B cell (primary cell): ENCODE data around the gene ALDH1A1. TPM values are rescaled to one million over a fixed set of nuclear protein-coding genes. Genes with fewer than 3 reads are reported as not detected.

ENCODE experiments used
- ATAC-seq: fragments of 200-7000 bp; cut with Tn5 transposase; one replicate; pipeline ENCODE4 v1.10.0; 2021; ENCODE audit warnings: low read depth, mild to moderate bottlenecking, moderate number of reproducible peaks, moderate library complexity
- CTCF ChIA-PET: fragments of 350-600 bp; sonication (Branson Sonifier 250); formaldehyde crosslinking; loops from one replicate; lab custom pipeline; 2021; ENCODE audit warnings: antibody characterized with exemption, inconsistent platforms; lab: Charles Lee
- POLR2A ChIA-PET: fragments of 350-600 bp; sonication (Branson Sonifier 250); formaldehyde crosslinking; loops from one replicate; lab custom pipeline; 2021; ENCODE audit warnings: antibody characterized with exemption; lab: Charles Lee
- DNase-seq: peaks from one replicate; pipeline ENCODE4 v3.0.0; 2013
- H2AFZ ChIP-seq: 2 replicates; pipeline ENCODE4 v1.6.1; 2012; ENCODE audit warnings: mild to moderate bottlenecking, low read depth, low read length; ENCODE audit not compliant: insufficient read depth, poor library complexity, severe bottlenecking
- H3K27ac ChIP-seq, 2 donors: 1 replicate in 1 of 2; 2 replicates in 1 of 2; pipeline ENCODE4 v1.5.1; 2012 to 2013; ENCODE audit warnings: low read length in 2 of 2, mild to moderate bottlenecking in 2 of 2, moderate library complexity in 1 of 2
- H3K27me3 ChIP-seq, 4 experiments: fragments of 200-600 bp in 1 of 4; sonication (generic) in 1 of 4; replicated peaks in 1 of 4; 1 replicate in 2 of 4; 2 replicates in 2 of 4; pipeline versions ENCODE4 v1.6.1 to v1.7.0; 2013 to 2016; ENCODE audit warnings: low read length in 3 of 4, mild to moderate bottlenecking in 2 of 4, mixed read lengths in 1 of 4, moderate library complexity in 1 of 4; ENCODE audit not compliant: insufficient read depth in 4 of 4, control insufficient read depth in 3 of 4; ENCODE audit errors: control extremely low read depth in 1 of 4
- H3K36me3 ChIP-seq, 2 experiments: replicated peaks in 1 of 2; 1 replicate in 1 of 2; 2 replicates in 1 of 2; pipeline versions ENCODE4 v1.6.1 to v1.7.1; 2013; ENCODE audit warnings: low read length in 1 of 2; ENCODE audit not compliant: insufficient read depth in 2 of 2, control insufficient read depth in 1 of 2; ENCODE audit errors: control extremely low read depth in 1 of 2, extremely low read depth in 1 of 2
- H3K4me1 ChIP-seq, 2 donors: fragments of 200-600 bp in 1 of 2; sonication (generic) in 1 of 2; 1 replicate in 1 of 2; 2 replicates in 1 of 2; pipeline versions ENCODE4 v1.5.1 to v1.6.1; 2013 to 2017; ENCODE audit warnings: low read length in 2 of 2; ENCODE audit not compliant: control insufficient read depth in 2 of 2, insufficient read depth in 2 of 2
- H3K4me2 ChIP-seq: replicated peaks from 2 replicates; pipeline ENCODE3; 2012; ENCODE audit warnings: mild to moderate bottlenecking, low read depth, low read length; ENCODE audit not compliant: poor library complexity, severe bottlenecking
- H3K4me3 ChIP-seq, 5 experiments: fragments of 200-600 bp in 1 of 5; sonication (generic) in 1 of 5; 1 replicate in 3 of 5; 2 replicates in 2 of 5; pipeline versions ENCODE4 v1.5.1 to v1.7.0; 2011 to 2016; ENCODE audit warnings: low read length in 4 of 5, mild to moderate bottlenecking in 4 of 5, low read depth in 2 of 5, control low read depth in 1 of 5, moderate library complexity in 1 of 5; ENCODE audit not compliant: insufficient read depth in 1 of 5; ENCODE audit errors: control extremely low read depth in 1 of 5, extremely low read depth in 1 of 5
- H3K79me2 ChIP-seq: fragments of 200-600 bp; sonication (generic); one replicate; pipeline ENCODE4 v1.6.0; 2016; ENCODE audit warnings: low read length; ENCODE audit not compliant: control insufficient read depth, insufficient read depth
- H3K9ac ChIP-seq: fragments of 200-600 bp; sonication (generic); 2 replicates; pipeline ENCODE4 v1.6.1; 2017; ENCODE audit warnings: mild to moderate bottlenecking, low read length, moderate library complexity
- H3K9me3 ChIP-seq, 3 donors: one replicate each; pipeline versions ENCODE4 v1.6.1 to v1.7.1; 2013; ENCODE audit warnings: low read length in 2 of 3; ENCODE audit not compliant: control insufficient read depth in 2 of 3, insufficient read depth in 1 of 3; ENCODE audit errors: control extremely low read depth in 1 of 3
- H4K20me1 ChIP-seq: 2 replicates; pipeline ENCODE4 v1.6.0; 2012; ENCODE audit warnings: mild to moderate bottlenecking, low read length; ENCODE audit not compliant: insufficient read depth, control insufficient read depth, poor library complexity, severe bottlenecking
- H3K27ac Mint-ChIP-seq: one replicate; pipeline ENCODE4 v1.8.0; 2021; ENCODE audit warnings: mixed read lengths
- H3K27me3 Mint-ChIP-seq: one replicate; pipeline ENCODE4 v1.8.0; 2021; ENCODE audit warnings: mixed read lengths
- H3K4me1 Mint-ChIP-seq: one replicate; pipeline ENCODE4 v1.8.0; 2021; ENCODE audit warnings: mixed read lengths
- H3K4me3 Mint-ChIP-seq: one replicate; pipeline ENCODE4 v1.8.0; 2021; ENCODE audit warnings: mixed read lengths
- H3K9me3 Mint-ChIP-seq: one replicate; pipeline ENCODE4 v1.8.0; 2022; ENCODE audit warnings: mixed read lengths; ENCODE audit not compliant: insufficient read depth
- EZH2 ChIP-seq: IDR thresholded peaks from 2 replicates; pipeline ENCODE4 v1.6.1; 2012; ENCODE audit warnings: borderline replicate concordance, low read depth, mild to moderate bottlenecking, moderate library complexity, low read length; ENCODE audit not compliant: insufficient read depth, poor library complexity, severe bottlenecking
- WGBS: methylation state at CpG from one replicate; pipeline ENCODE4 v1.1.5; 2013; ENCODE audit warnings: missing lambda C conversion rate; ENCODE audit not compliant: insufficient coverage; 5-methylcytosine and 5-hydroxymethylcytosine counted together
- intact Hi-C: fragments of 100-400 bp; cut with micrococcal nuclease; formaldehyde crosslinking; loops from one replicate; pipeline ENCODE4 v1.10.0; 2022
- polyA plus RNA-seq: library from polyadenylated mRNA; depleted of rRNA; stranded (reverse); fragments of >200 nt; gene quantifications from 2 replicates; pipeline ENCODE4 v1.2.3, GENCODE V29; 2012
- total RNA-seq, 2 donors: library from RNA; stranded (reverse); fragments of 120-200 nt in 1 of 2; gene quantifications; 1 replicate in 1 of 2; 2 replicates in 1 of 2; pipeline versions ENCODE4 v1.2.3 to v1.2.4, GENCODE V29; 2013 to 2022
- TF ChIP-seq, protein P1 (sequence below): fragments of 200-600 bp; IDR thresholded peaks from one replicate; pipeline ENCODE4 v1.8.0; 2022; ENCODE audit warnings: antibody characterized with exemption, mild to moderate bottlenecking

Gene ALDH1A1
- total and polyA plus RNA-seq, 2 donors (not counting 1 experiment from before 2014, with no cell fraction given) = 0.43 TPM; not detected in 1

DNA sequence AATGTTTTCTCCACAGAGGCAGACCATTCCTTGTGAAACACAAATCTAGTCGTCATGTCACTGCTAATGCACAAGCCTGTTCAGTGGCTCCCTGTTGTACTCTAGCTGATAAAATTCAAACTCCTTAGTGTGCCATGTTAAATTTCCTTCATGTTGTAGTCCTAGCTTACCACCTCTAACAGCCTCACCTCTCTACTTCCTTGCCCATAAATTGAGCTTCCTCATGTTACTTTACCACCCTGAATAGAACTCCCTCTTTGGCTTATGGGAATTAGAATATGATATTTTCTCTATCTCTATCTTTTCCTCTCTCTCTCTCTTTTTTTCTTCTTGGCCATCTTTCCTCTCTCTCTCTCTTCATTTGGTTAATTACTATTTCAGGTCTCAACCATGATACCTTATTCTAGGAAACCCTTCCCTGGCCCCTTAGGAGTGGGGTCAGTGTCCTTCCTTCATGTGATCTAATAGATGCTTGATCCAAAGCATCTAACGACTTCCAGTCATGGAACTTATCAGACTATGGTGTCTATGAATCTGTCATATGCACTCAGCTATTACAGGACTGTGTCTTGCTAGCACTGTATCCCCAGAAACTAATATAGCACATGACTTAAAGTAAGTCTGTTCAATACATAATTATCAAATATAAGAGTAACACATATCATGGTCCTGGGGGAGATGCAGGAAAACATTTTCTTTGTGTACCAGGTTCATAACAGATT is 31.5 kb upstream of the ALDH1A1 start:
- DNase-seq (no peak), ATAC-seq (no peak)
- WGBS = 90% methylated on average over 2 of the region's 2 CpGs
- Mint-ChIP-seq H3K27me3 (no peaks in the 10 kb centered on the region), H3K9me3 (no peaks in the 10 kb centered on the region), H3K4me1 (no peaks in the 10 kb centered on the region), H3K4me3 (no peak overlapping the region), H3K27ac (no peak overlapping the region)
- Histone ChIP-seq H4K20me1 (no peaks in the 10 kb centered on the region), H3K27me3 (no peaks in the 10 kb centered on the region), H3K9ac (no peak overlapping the region), H3K9me3 (no peaks in the 10 kb centered on the region), H3K27ac (no peak overlapping the region), H3K4me2 (no peak overlapping the region), H3K4me3 (no peak overlapping the region), H3K79me2 (no peaks in the 10 kb centered on the region), H3K36me3 (no peaks in the 10 kb centered on the region), H2AFZ (no peak overlapping the region), H3K4me1 (no peaks in the 10 kb centered on the region)
- CTCF ChIA-PET = interaction anchor here (0.6 kb wide), 1 partner anchor 135 kb away, joined by 3 read pairs; no protein-coding TSS in a partner anchor
- POLR2A ChIA-PET = no interaction called here
- no peak for TF ChIP-seq EZH2
- TF ChIP-seq, protein P1, sequence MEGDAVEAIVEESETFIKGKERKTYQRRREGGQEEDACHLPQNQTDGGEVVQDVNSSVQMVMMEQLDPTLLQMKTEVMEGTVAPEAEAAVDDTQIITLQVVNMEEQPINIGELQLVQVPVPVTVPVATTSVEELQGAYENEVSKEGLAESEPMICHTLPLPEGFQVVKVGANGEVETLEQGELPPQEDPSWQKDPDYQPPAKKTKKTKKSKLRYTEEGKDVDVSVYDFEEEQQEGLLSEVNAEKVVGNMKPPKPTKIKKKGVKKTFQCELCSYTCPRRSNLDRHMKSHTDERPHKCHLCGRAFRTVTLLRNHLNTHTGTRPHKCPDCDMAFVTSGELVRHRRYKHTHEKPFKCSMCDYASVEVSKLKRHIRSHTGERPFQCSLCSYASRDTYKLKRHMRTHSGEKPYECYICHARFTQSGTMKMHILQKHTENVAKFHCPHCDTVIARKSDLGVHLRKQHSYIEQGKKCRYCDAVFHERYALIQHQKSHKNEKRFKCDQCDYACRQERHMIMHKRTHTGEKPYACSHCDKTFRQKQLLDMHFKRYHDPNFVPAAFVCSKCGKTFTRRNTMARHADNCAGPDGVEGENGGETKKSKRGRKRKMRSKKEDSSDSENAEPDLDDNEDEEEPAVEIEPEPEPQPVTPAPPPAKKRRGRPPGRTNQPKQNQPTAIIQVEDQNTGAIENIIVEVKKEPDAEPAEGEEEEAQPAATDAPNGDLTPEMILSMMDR = no peak
- intact Hi-C loops = no loop called here

DNA sequence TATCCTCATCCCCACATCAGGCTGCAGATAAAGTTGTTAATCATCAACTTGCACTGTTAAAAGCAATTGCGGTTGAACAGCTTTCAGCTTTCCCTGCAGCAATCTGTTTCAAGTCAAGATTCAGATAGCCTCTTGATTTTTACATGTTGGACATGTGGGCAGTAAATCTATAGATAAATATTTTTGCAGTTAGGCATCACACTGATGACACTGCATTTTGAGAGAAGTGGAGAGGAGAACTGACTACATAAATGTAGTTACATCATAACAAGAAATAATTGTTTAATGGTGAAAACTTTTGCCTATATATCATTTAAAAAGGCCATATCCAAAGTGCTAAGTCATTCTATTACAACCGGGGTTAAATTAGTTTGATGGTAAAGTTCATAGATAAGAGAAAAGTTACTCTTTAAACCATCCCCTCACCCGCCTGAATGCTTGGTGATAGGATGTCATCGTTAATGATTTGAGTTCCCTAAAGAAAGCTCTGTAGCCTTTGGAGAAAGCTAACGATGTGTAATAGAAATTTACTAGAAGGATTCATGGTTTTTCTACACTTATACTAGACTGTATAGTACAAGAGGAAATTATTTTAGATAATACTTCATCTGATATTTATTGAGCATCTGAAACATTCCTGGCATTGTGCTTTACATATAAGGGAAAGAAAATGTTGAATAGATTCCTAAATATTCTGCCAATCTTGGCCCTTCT is 30.8 kb upstream of the ALDH1A1 start:
- no peak overlapping the region for H3K9ac ChIP-seq
- Mint-ChIP-seq H3K27me3 (no peaks in the 10 kb centered on the region), H3K4me1 (no peaks in the 10 kb centered on the region), H3K4me3 (no peak overlapping the region), H3K27ac (no peak overlapping the region), H3K9me3 (no peaks in the 10 kb centered on the region)
- H3K36me3 ChIP-seq = no peaks in the 10 kb centered on the region
- H3K9me3 ChIP-seq = no peaks in the 10 kb centered on the region
- H2AFZ ChIP-seq = no peak overlapping the region
- no peaks in the 10 kb centered on the region for H3K27me3 ChIP-seq
- H3K27ac ChIP-seq = no peak overlapping the region
- H3K79me2 ChIP-seq = no peaks in the 10 kb centered on the region
- no peaks in the 10 kb centered on the region for H3K4me1 ChIP-seq
- TF ChIP-seq, protein P1 = no peak
- TF ChIP-seq EZH2 = no peak
- POLR2A ChIA-PET = no interaction called here
- H4K20me1 ChIP-seq = no peaks in the 10 kb centered on the region
- H3K4me3 ChIP-seq = no peak overlapping the region
- intact Hi-C loops = no loop called here
- DNase-seq (no peak), ATAC-seq (no peak)
- CTCF ChIA-PET = no interaction called here
- H3K4me2 ChIP-seq = no peak overlapping the region
- WGBS = no CpG with 5 or more reads among the region's 5 CpGs
